Measurements from ENCODE around the gene DYNC2H1. TPM values are rescaled to one million over a fixed set of nuclear protein-coding genes. Genes with fewer than 3 reads are reported as not detected.

DYNC2H1 gene
- total RNA-seq, 1 donor from 2014 or later, result 5.4 TPM

DNA sequence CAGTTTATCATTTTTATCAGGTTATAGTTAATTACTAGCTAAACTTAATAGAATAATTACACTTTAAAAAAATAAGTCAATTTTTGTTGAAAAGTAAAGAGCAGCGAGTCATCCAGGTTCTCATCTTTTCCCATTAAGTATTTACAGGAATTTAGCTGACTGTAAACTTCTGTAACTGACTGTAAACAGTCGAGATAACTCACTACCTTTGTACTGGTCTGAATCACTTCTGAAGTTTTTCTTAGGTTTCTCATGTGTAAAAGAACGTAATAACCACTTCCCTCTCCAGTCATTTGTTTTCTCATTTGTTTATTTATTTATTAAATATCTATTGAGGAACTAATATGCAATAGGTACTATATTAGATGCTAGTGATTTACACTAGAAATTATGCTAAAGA lies 270.8 kb downstream of the DYNC2H1 start:
- H3K27me3 ChIP-seq (ENCODE audit: low read depth), result no peaks in the 10 kb centered on the region
- intact Hi-C loops (cut with micrococcal nuclease), result no loop called here
- H3K36me3 ChIP-seq, result peaks cover 5% of the 10 kb centered on the region
- no peak for DNase-seq
- H3K4me3 ChIP-seq, result no peak overlapping the region
- peaks cover 6% of the 10 kb centered on the region for H3K9me3 ChIP-seq (replicated peaks)
- H3K27ac ChIP-seq (replicated peaks), result no peak overlapping the region
- TF ChIP-seq, protein P1, sequence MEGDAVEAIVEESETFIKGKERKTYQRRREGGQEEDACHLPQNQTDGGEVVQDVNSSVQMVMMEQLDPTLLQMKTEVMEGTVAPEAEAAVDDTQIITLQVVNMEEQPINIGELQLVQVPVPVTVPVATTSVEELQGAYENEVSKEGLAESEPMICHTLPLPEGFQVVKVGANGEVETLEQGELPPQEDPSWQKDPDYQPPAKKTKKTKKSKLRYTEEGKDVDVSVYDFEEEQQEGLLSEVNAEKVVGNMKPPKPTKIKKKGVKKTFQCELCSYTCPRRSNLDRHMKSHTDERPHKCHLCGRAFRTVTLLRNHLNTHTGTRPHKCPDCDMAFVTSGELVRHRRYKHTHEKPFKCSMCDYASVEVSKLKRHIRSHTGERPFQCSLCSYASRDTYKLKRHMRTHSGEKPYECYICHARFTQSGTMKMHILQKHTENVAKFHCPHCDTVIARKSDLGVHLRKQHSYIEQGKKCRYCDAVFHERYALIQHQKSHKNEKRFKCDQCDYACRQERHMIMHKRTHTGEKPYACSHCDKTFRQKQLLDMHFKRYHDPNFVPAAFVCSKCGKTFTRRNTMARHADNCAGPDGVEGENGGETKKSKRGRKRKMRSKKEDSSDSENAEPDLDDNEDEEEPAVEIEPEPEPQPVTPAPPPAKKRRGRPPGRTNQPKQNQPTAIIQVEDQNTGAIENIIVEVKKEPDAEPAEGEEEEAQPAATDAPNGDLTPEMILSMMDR (IDR thresholded peaks at IDR 0.05; ENCODE audit: borderline replicate concordance), result no peak
- H3K4me1 ChIP-seq, result peaks cover 3% of the 10 kb centered on the region

DNA sequence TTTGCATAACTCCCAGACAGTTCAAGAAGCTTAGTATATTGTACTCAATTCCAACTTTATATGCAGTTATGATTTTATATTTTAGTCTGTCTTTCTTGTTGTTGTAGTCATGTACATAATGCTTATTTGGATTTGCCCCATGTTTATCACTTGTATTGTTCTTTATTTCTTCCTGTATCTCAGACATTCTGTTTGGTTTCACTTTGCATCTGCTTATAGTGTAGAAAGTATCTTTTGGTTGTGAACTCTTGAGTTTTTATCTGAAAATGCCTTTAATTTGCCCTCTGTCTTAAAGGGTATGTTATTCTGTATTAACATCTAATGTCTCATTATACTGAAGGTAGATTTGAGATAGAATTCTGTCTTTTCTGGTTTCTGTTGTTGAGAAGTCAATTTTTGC lies 275.4 kb downstream of the DYNC2H1 start:
- no peaks in the 10 kb centered on the region for H3K36me3 ChIP-seq
- peaks cover 3% of the 10 kb centered on the region for H3K4me1 ChIP-seq
- DNase-seq, result no peak
- H3K27me3 ChIP-seq (ENCODE audit: low read depth), result no peaks in the 10 kb centered on the region
- H3K4me3 ChIP-seq, result no peak overlapping the region
- no peak overlapping the region for H3K27ac ChIP-seq (replicated peaks)
- TF ChIP-seq, protein P1 (IDR thresholded peaks at IDR 0.05; ENCODE audit: borderline replicate concordance), result no peak
- intact Hi-C loops (cut with micrococcal nuclease), result no loop called here
- H3K9me3 ChIP-seq (replicated peaks), result peaks cover 6% of the 10 kb centered on the region

DNA sequence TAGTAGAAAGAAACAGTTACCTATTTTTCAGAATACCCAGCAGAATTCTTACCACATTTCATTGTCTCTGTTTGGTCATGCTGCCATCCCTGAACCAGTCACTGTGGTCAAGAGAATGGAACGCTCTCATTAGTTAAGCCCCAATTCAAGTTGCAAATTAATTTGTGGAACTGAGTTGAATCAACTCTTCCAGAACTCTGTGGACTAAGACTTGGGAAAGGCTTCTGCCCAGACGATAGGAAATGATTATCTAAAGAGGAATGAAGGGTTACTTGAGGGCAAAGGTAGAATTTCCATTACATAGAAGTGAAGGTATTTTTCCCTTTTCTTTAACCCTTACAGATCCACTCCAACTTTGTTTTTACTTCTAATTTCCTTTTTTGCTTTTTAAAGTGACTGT lies 286.4 kb downstream of the DYNC2H1 start:
- no peaks in the 10 kb centered on the region for H3K4me1 ChIP-seq
- TF ChIP-seq, protein P1 (IDR thresholded peaks at IDR 0.05; ENCODE audit: borderline replicate concordance), result no peak
- no peak overlapping the region for H3K4me3 ChIP-seq
- H3K27me3 ChIP-seq (ENCODE audit: low read depth), result no peaks in the 10 kb centered on the region
- peaks cover 4% of the 10 kb centered on the region for H3K9me3 ChIP-seq (replicated peaks)
- no peak overlapping the region for H3K27ac ChIP-seq (replicated peaks)
- intact Hi-C loops (cut with micrococcal nuclease), result no loop called here
- H3K36me3 ChIP-seq, result peaks cover 13% of the 10 kb centered on the region
- no peak for DNase-seq

DNA sequence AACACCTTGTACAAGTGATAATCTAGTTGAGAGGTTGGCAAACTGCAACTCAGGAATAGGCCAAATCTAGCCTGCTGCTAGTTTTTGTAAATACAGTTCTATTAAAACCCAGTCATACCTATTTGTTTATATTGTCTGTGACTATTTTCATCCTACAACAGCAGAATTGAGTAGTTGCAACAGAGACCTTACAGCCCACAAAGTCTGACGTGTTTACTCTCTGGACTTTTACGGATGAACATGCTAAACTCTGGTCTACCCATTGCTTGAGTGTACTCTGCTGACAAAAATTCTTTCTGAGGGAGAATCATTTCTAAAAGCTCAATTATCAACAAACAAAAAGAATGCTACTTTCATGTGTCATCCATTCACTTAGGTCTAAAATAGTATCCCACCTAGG lies 287.0 kb downstream of the DYNC2H1 start:
- intact Hi-C loops (cut with micrococcal nuclease), result no loop called here
- H3K36me3 ChIP-seq, result peaks cover 16% of the 10 kb centered on the region
- H3K4me1 ChIP-seq, result no peaks in the 10 kb centered on the region
- no peaks in the 10 kb centered on the region for H3K27me3 ChIP-seq (ENCODE audit: low read depth)
- no peak overlapping the region for H3K27ac ChIP-seq (replicated peaks)
- H3K9me3 ChIP-seq (replicated peaks), result peaks cover 10% of the 10 kb centered on the region
- no peak for DNase-seq
- no peak overlapping the region for H3K4me3 ChIP-seq
- TF ChIP-seq, protein P1 (IDR thresholded peaks at IDR 0.05; ENCODE audit: borderline replicate concordance), result no peak

DNA sequence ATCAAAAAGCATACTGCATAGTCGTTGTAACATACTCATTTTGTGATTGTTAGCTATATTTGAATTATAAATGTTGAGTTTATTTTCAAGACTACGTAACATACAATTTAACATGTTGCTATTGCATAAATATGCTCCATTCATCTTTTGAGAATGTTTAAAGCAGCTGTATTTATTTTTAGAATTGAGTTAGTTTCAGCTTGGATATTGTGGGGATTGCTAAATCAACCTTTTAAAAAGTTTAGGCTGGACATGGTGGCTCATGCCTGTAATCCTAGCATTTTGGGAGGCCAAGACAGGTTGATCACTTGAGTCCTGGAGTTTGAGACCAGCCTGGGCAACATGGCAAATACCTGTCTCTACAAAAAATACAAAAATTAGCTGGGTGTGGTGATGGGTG lies 288.1 kb downstream of the DYNC2H1 start:
- TF ChIP-seq, protein P1 (IDR thresholded peaks at IDR 0.05; ENCODE audit: borderline replicate concordance), result no peak
- Histone ChIP-seq H3K27ac (replicated peaks) (no peak overlapping the region), H3K27me3 (ENCODE audit: low read depth) (no peaks in the 10 kb centered on the region), H3K4me3 (no peak overlapping the region), H3K4me1 (no peaks in the 10 kb centered on the region), H3K36me3 (peaks cover 16% of the 10 kb centered on the region), H3K9me3 (replicated peaks) (peaks cover 19% of the 10 kb centered on the region)
- intact Hi-C loops (cut with micrococcal nuclease), result no loop called here
- no peak for DNase-seq

DNA sequence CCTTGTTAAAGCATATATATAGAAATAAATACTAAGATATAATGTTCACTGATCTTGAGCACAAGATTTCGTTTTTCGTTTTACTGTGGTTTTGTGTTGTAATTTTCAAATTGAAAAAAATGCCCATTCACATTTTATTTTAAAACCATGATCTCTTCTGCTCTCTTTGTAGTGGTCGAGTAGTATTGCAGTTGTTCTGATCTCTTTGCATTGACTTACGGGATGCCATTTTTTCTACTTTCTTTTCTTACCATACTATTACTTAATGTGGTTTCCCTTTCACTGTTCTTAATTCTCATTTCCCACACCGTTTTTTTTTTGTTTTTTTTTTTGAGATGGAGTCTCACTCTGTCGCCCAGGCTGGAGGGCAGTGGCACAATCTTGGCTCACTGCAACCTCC lies 289.6 kb downstream of the DYNC2H1 start:
- H3K4me3 ChIP-seq, result no peak overlapping the region
- TF ChIP-seq, protein P1 (IDR thresholded peaks at IDR 0.05; ENCODE audit: borderline replicate concordance), result no peak
- peaks cover 19% of the 10 kb centered on the region for H3K9me3 ChIP-seq (replicated peaks)
- no peak for DNase-seq
- no peak overlapping the region for H3K27ac ChIP-seq (replicated peaks)
- H3K4me1 ChIP-seq, result no peaks in the 10 kb centered on the region
- peaks cover 16% of the 10 kb centered on the region for H3K36me3 ChIP-seq
- intact Hi-C loops (cut with micrococcal nuclease), result no loop called here
- no peaks in the 10 kb centered on the region for H3K27me3 ChIP-seq (ENCODE audit: low read depth)

Measured in left ventricle myocardium inferior (tissue), 1 donor.